ENCODE data around the gene FAT1.

FAT1 gene

DNA sequence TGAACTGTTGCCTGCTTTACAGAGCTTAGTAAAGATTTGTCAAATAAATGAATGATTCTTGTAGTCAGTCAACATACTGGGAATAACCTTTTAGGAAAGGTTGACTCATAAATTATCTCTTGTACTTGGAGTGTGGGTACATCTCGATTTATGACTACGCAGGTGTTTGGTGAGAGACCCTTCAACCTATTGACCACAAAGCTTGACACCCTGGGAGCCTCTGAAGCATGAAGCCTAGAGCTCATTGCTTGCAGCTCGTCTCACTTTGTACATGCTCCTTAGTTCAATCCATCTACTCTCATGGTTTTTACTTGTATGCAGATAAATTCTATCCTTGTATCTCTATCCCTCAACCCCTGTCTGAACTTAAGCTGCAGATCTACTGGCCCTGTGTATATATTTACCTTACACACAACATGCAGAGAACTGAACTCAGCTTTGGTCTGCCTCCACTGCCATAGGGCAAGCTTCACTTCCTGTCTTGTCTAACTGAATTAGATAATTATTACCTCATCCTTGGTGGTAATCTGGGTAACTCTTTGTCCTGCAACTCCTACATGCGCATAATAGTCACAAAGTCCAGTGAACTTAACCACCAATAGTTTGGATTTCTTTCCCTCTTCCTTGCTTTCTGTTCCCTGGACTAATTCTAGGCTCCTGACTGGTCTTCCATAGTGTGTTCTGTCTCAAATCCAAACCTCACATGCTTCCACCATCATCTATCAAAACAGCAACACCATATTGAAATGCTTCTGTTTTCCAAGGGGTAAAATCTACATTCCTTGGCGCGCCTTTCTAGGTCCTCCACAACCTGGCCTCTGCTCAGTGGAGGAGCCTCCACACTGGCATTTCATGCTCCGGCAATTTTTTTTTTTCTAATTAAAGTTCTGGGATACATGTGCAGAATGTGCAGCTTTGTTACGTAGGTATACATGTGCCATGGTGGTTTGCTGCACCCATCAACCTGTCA is 32.2 kb upstream of the FAT1 start:
- no peak for DNase-seq (ENCODE audit: low spot score)

DNA sequence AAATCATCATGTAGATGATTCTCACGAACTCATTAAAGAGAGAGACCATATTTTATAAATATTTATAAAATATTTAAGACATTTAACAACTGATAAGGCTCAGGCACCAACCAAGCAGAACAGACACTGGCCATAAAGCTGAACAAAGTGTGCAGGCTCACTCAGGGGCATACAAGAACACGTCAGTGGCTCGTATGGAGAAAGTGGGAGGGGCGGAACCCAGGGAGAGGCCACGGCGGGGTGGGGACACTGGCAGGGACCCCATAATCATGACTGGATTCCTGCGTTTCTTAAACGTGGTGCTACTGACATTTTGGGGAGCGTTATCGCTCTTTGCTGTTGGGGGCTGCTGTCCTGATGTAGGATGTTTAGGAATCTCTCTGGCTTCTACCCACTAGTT is 31.3 kb upstream of the FAT1 start:
- DNase-seq (ENCODE audit: low spot score): no peak

DNA sequence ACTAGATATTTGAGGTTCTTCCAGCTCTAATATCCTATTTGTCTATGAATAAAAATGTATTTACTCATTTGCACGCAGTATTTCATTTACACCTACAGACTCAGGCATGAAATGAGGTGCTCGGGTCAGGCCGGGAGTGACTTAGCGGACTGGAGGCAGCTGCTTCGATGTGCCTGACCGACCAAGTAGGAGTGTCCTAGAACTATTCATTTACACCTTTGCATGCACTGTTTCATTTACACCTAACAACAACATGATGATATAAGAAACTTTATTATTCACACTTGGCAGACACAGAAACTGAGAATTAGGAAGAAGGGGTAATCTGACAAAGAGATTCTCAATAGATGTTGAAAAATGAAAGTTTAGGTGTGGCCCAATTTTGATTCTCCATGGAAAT is 28.7 kb upstream of the FAT1 start:
- DNase-seq (ENCODE audit: low spot score): no peak

DNA sequence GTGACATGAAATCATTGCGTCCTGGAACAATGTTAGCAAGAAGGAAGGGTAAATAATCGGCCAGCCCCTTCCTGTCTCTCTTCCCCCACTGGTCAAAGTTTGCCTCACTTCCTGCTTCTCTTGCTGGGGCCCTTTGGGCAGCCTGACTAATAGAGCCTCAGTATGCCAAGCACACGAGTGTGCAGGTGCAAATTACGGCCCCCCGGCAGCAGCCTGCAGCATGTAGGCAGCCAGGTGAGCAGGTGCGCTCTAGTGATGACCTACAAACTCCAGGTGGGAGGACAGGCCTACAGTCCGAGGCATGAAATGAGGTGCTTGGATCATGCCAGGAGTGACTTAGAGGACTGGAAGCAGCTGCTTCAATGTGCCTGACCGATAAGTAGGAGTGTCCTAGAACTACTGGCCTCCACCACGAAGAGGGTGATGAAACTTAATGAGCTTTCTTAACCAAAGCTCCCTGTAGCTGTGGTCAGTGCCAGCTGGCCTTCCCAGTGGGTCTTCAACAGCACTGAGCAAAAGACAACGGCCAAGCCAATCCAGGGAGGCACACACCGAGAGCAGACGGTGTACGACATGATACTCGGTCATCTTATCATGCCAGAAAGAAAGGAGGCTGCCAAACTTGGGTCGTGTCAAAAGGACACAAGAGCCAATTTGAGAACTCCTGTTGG is 26.1 kb upstream of the FAT1 start:
- DNase-seq (ENCODE audit: low spot score): no peak

DNA sequence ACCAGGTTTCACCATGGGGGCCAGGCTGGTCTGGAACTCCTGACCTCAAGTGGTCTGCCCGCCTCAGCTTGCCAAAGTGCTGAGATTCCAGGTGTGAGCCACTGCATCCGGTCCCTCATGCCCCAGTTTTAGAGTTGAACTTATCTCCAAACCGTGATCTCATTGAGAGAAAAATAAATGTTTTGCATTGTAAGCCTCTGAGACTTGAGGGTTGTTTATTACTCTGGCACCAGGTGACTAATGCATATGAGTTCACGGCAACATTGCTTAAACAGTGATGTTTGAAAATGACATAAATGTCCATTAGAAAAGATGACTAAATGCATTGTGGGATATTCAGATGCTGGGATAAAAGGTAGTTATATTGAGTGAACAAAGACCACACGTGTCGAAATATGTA is 22.9 kb upstream of the FAT1 start:
- no peak for DNase-seq (ENCODE audit: low spot score)

DNA sequence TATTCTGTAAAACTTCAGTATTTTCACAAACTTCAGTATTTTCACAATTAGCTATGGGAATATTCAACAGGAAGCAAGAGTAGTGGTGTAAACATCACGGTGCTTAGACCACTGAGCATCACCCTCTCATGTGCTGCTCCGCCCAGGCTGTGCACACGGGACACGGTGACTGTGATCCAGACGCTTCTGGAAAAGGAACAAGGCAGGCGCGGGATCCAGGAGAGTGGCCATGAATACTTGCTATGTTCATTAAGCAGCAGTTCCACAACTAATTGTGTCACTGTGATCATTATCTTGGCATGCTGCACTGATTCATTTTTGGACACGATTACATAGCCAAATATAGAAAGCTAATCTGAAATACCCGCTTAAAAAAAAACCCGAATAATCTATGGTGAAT is 19.6 kb upstream of the FAT1 start:
- no peak for DNase-seq (ENCODE audit: low spot score)

DNA sequence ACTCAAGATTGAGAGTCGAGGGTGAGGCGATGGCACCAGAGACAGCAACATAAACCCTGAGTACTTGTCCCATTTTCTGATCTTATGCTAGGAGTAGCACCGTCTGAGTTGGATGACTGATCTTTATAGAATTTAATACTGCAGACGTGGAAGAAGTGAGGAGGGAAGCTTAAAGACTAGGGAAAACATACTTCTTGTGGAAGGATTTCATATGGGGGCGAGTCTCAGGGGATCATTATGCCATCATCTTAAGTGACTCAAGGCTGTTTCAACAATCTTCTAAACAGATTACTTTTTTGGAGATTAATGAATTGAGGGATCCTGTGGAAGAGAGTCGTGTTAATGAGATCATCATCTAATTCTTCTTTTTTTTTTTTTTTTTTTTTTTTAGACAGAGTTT is 17.2 kb upstream of the FAT1 start:
- DNase-seq (ENCODE audit: low spot score): no peak

DNA sequence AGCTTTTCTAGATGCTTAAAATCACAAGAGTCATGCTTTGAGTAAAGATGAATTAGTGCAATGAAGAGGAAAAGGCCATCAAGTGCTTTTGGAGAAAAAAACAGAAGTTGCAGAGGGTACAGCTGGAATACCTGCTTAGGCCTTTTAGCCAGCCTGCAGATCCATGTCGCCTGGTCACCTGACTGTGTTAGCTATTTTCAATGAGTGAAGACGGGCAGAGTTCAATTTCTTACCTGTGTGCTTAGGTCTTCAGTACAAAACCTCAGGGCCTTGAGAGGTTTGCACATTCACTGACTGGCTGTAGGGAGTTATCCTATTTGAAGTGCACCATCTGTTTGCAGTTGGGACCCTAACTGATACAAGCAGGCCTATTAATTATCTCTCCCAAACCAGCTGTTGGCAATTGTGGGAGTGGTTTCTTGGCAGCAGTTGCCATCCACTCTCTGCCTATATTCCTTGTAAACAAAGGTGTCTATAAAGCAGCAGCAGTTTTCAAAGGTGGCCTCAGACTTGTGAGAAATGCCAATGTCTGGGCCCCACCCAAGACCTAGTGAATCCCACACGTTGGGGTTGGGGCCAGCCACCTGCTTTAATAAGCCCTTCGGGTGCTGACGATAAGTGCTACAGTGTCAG is 16.3 kb upstream of the FAT1 start:
- no peak for DNase-seq (ENCODE audit: low spot score)

DNA sequence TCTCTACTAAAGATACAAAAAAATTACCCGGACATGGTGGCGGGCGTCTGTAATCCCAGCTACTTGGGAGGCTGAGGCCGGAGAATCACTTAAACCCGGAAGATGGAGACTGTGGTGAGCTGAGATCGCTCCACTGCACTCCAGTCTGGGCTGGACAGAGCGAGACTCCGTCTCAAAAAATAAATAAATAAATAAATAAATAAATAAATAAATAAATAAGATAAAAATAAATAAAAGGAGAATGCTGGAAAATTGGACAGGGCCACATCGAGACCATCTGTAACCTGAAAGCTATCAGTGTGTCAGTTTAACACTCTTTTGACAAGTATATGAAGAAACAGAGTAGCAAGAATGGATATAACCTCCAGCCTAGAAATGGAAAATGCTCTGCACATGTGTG is 15.7 kb upstream of the FAT1 start:
- no peak for DNase-seq (ENCODE audit: low spot score)

DNA sequence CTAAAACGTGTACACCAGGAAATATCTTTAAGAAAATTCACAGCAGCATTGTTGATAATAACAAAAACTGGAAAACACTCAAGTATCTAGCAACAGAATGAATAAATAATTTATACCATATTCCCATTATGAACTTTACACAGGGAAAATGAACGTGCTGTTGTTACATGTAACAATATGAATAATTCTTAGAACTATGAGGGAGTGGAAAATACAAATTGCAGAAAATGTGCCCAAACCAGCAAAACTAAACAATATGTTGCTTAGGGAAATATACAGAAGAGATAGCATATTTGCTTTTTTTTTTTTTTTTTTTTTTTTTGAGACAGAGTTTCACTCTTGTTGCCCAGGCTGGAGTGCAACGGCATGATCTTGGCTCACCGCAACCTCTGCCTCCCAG is 14.8 kb upstream of the FAT1 start:
- DNase-seq (ENCODE audit: low spot score): no peak

DNA sequence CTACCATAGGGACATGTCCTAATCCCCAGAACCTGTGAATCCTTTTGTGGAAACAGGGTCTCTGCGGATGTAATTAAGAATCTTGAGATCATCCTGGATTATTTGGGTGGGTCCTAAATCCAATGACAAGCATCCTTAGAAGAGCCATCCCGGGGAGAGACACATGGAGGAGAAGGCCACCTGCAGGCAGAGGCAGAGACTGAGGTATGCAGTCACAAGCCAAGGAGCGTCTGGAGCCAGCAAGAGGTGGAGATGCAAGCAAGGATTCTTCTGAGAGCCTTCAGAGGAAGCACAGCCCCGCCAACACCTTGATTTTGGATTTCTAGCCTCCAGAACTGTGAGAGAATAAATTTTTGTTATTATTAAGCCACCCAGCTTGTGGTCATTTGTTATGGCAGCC is 13.8 kb upstream of the FAT1 start:
- DNase-seq (ENCODE audit: low spot score): no peak

DNA sequence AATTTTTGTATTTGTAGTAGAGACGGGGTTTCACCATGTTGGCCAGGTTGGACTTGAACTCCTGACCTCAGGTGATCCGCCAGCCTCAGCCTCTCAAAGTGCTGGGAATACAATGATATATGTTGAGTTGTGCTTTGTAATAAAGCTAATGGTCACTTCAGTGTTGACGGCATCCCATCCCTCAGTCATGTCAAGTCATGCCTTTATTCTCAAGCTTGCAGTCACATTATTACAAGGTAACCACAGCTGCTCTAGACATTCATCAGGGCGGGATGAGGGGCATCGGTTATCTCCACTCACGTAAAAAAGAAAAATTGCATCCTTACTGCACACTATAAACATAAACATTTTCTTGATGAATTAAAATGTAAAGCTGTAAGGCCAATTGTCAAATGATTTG is 12.8 kb upstream of the FAT1 start:
- DNase-seq (ENCODE audit: low spot score): no peak

DNA sequence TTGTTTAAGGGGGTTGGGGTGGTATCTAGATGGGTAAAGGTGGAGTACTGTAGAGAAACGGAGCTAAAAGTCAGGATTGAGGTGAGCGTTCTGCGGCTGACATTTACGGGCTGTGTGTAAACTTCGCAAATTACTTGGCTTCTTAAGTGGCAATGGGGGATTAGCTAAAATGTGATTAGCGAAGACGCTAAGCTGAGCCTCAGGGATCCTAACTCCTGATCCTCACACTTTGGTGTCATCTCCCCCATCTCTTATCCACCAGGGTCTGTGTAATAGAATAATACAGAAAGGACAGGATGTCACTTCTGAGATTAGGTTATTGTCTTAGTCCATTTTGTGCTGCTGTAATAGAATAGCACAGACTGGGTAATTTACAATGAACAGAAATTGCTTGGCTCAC is 10.6 kb upstream of the FAT1 start:
- no peak for DNase-seq (ENCODE audit: low spot score)

DNA sequence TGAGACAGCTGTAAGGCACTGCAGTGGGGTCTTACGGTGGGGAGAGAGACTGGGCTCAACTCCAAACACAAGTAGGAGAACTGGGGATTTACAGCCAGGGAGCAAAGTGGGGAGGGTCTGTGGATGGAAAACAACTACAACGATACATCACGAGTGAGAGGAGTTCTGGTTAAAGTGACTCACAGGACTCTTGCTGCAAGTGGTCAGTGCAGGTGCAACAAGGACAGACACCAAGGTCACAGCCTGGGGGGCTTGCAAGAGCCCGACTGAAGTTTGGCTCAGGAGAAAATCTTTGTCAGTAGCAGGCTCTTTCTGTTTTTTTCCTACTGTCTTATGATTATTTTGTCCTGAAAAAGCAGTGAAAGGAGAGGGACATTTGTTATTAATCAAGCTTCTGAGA is 10.1 kb upstream of the FAT1 start:
- no peak for DNase-seq (ENCODE audit: low spot score)

DNA sequence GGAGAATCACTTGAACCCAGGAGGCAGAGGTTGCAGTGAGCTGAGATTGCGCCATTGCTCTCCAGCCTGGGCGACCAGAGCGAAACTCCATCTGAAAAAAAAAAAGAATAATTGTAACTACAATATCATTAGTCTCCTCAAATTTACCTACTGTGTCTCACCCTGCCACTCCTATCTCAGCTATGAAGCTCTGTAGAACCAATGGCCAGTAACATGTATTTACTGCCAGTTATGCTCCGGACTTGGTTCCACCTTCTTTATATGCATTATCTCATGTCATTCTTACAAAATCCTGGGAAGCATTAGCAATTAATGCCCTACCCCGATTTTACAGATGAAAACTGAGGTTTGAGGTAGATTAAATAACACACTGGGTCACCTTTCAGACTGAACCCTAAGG is 7.0 kb upstream of the FAT1 start:
- no peak for DNase-seq (ENCODE audit: low spot score)

DNA sequence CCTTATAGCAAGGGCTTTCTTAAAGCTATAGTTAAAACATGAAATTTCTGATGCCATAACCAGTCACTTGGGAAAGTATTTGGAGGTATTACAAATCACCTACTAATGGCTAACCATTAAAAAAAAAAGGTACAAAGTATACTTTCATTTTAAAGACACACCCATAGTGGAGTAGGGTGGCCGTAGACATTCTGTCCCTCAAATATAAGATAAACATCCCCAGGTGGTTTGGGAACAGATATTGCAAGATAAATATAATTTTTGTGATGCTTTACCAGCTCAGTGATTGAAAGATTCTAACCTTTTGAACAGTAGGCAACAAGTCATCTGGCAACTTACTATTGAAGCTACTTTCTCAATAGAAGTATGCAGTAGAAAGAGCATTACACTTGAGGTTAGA is 6.2 kb upstream of the FAT1 start:
- no peak for DNase-seq (ENCODE audit: low spot score)

DNA sequence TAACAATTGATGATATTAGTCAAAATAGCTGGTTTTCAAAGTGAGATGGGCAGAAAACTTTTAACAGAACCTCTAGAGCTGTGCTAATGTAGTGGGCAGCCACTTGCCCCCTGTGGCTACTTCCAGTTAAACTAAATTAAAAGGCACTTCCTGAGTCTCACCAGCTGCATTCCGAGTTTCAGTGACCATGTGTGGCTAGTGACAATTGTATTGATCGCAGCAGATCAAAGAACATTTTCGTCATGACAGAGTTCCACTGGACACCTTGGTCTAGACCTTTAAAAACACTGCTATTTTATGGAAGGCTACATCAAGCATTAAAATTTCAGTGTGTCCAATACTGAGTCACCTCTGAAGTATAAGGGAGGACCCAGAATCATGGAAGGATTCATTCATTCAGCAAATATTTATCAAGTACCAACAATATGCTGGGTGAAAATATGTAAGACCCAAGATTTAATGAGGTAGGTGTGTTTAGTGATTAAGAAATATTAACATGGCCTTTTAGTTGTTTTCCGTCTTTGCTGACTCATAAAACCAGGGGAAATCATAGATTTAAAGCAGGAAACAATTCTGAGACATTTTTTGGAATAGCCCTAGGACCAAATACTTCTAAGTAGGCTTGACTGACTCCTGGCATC is 5.1 kb upstream of the FAT1 start:
- DNase-seq (ENCODE audit: low spot score): no peak

DNA sequence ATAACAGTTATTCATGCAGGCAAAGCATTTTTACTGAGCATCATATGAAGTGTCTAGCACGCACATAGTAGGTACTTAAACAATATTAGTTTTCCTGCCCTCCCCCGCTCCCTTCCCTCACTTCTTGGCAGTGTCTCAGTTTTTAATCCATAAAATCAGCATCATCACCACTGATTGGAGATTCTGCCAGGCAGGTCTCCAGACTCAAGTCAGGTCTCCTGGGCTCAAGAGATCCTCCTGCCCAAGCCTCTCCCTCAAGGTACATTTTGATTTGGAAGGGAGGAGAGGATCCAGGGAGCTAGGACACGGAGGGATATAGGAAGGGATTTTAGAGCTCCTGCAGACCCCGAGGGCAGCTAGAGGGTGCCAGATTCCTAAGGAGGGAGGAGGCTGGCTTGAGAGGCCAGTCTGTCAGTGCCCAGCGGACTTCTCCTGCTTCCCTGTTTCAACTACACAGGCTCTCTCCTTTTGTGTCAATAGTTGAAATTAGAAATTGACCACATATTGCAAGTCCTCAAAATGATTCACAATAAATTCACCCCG is 4.4 kb upstream of the FAT1 start:
- DNase-seq (ENCODE audit: low spot score): no peak

DNA sequence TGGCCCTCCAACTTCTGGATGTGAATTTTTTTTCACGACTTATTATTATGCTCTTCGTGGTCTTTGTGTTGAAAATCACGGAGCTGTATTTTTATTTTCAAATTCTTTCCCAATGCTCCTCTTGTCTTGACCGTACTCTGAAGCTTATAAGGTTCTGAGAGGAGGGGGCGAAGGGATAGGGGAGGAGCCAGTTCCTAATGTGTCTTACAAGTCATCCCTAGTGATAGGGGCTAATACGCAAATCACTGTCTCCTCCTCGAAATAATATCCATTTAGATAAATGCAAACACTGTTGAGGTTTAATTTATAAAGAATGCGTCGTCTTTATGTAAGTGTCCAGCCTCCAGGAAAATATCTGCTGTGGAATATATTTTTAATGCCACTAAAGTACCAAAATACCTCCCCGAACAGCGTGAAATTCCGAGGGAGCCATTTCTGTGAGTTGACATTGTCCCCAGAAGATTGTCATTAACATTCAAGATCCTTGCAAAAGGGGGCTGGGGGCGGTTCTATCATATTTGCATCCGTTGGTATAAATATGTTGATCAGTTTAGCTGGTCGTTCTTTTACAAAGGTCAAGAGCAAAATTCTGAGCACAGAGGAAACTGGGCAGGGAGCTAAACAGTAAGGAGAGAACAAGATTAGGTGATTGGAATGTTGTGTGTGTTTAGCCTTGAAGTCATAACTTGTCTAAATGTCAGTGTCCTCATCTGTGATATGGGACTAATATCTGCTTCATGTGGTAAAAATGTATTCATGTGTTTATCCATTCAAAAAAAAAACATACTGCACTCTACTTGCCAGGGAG is 3.7 kb upstream of the FAT1 start:
- DNase-seq (ENCODE audit: low spot score): no peak

DNA sequence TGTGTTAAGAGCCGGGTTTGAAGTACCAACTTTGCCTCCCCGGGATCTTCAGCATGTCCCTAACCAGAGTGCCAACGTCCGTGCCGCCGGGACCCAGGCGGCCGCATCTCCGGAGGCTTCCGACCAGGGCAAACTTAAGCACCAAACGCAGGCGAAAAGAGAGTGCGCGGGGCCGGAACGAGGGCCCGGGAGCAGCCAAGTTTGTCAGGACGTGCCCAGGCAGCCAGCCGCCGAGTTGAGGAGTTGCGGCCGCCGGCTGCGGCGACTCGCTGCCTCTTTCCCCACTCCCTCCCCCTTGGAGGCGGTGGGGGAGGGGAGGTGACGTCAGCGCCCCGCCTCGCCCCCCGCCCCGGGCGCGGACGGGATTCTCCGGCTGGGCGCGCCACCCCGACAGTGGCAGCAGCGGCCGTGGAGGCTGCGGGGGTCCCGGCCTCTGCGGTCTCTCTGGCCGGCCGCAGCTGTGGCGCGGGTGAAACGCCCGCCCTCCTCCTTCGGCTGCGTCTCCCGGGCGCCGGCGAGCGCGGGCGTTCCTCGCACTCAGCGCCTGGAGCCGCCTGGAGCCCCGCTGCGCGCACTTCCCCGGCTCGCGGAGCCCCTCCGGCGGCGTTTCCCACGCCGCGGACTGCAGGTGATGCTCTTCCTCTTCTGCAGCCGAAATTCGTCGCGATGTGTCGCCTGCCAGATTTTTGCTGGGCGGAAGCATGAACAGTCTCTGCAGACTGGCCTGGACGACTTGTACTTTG is 2.9 kb upstream of the FAT1 start:
- peak; percentile 92 for DNase-seq (ENCODE audit: low spot score)
